Measurements from ENCODE around the gene PRG3. TPM values are rescaled to one million over a fixed set of nuclear protein-coding genes. Genes with fewer than 3 reads are reported as not detected.

The PRG3 gene
- total and polyA plus RNA-seq, 2 donors (not counting 3 experiments of a cell fraction or from before 2014, with no cell fraction given), result not detected

GRCh38 chr11:57377107-57377506, 3.8 kb downstream of the PRG3 start:
- DNase-seq (ENCODE audit: low read depth, low spot score) (no peak), FAIRE-seq (no peak)
- ChIA-PET POLR2A (no interaction called here), CTCF (no interaction called here)
- intact Hi-C loops (cut with micrococcal nuclease), result no loop called here
- no peak overlapping the region for H3K27ac ChIP-seq (ENCODE audit: insufficient read depth, low read depth, low read length)
- H3K27me3 ChIP-seq (ENCODE audit: control insufficient read depth in 2 of 2, insufficient read depth in 2 of 2, low read length in 2 of 2), result peaks cover 0 to 2% of the 10 kb centered on the region in 2 experiments
- H2AFZ ChIP-seq (ENCODE audit: low read depth, low read length), result no peak overlapping the region
- dilution Hi-C loops (cut with MboI; ENCODE audit: extremely low pct_ligation_motif_present, low sequenced_read_pairs), result no loop called here
- no peak for TF ChIP-seq MYC (IDR thresholded peaks at IDR 0.05; ENCODE audit: low read depth, low read length)
- TF ChIP-seq JUN (IDR thresholded peaks at IDR 0.05; ENCODE audit: borderline replicate concordance, insufficient read depth, insufficient read length, low read depth), result no peak
- TF ChIP-seq, protein P1, sequence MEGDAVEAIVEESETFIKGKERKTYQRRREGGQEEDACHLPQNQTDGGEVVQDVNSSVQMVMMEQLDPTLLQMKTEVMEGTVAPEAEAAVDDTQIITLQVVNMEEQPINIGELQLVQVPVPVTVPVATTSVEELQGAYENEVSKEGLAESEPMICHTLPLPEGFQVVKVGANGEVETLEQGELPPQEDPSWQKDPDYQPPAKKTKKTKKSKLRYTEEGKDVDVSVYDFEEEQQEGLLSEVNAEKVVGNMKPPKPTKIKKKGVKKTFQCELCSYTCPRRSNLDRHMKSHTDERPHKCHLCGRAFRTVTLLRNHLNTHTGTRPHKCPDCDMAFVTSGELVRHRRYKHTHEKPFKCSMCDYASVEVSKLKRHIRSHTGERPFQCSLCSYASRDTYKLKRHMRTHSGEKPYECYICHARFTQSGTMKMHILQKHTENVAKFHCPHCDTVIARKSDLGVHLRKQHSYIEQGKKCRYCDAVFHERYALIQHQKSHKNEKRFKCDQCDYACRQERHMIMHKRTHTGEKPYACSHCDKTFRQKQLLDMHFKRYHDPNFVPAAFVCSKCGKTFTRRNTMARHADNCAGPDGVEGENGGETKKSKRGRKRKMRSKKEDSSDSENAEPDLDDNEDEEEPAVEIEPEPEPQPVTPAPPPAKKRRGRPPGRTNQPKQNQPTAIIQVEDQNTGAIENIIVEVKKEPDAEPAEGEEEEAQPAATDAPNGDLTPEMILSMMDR (IDR thresholded peaks at IDR 0.05; ENCODE audit: extremely low read depth in 1 of 2, insufficient read depth in 1 of 2, low read depth in 1 of 2, low read length in 2 of 2), result no peak
- no peak for TF ChIP-seq FOS (IDR thresholded peaks at IDR 0.05; ENCODE audit: borderline replicate concordance, insufficient read depth, low read length)
- no peak for TF ChIP-seq GATA2 (IDR thresholded peaks at IDR 0.05; ENCODE audit: insufficient read depth, insufficient read length, low read depth, low read length)
- TF ChIP-seq MAX (IDR thresholded peaks at IDR 0.05; ENCODE audit: insufficient read depth, insufficient read length), result no peak
- TF ChIP-seq POLR2AphosphoS5 (IDR thresholded peaks at IDR 0.05; ENCODE audit: insufficient read depth, low read depth, low read length), result no peak
- no peak for TF ChIP-seq POLR2A (IDR thresholded peaks at IDR 0.05; ENCODE audit: low read depth, low read length)
- no peak for TF ChIP-seq EZH2 (IDR thresholded peaks at IDR 0.05; ENCODE audit: borderline replicate concordance, low read depth, low read length, severe bottlenecking)
- no TSS peak for BruUV-seq (replicated peaks)
- H3K36me3 ChIP-seq (ENCODE audit: control insufficient read depth in 2 of 2, extremely low read depth in 1 of 2, insufficient read depth in 2 of 2, low read length in 2 of 2), result no peaks in the 10 kb centered on the region
- no peaks in the 10 kb centered on the region for H4K20me1 ChIP-seq (replicated peaks; ENCODE audit: control insufficient read depth, extremely low read depth, insufficient read depth, low read length)
- no peak overlapping the region for H3K9ac ChIP-seq (replicated peaks; ENCODE audit: extremely low read depth, insufficient read depth, low read length)
- no peaks in the 10 kb centered on the region for H3K9me1 ChIP-seq (replicated peaks; ENCODE audit: control insufficient read depth, extremely low read depth, insufficient read depth, low read length)
- H3K4me1 ChIP-seq (ENCODE audit: control insufficient read depth, extremely low read depth, insufficient read depth, low read length), result no peaks in the 10 kb centered on the region
- H3K4me2 ChIP-seq (ENCODE audit: insufficient read depth, low read length), result no peak overlapping the region
- no peak overlapping the region for H3K4me3 ChIP-seq (replicated peaks in 1 of 3; ENCODE audit: insufficient read depth in 1 of 3, low read depth in 1 of 3, low read length in 3 of 3)
- H3K9me3 ChIP-seq (replicated peaks; ENCODE audit: control insufficient read depth, insufficient read depth, low read length), result no peaks in the 10 kb centered on the region
- no peaks in the 10 kb centered on the region for H3K79me2 ChIP-seq (ENCODE audit: control insufficient read depth, insufficient read depth, low read length)

Measured in endothelial cell of umbilical vein (primary cell).